Measurements from ENCODE around the gene IRF7.
A peak's percentile ranks its signal among the peaks of the same experiment; 100 is the strongest.

The IRF7 gene

DNA sequence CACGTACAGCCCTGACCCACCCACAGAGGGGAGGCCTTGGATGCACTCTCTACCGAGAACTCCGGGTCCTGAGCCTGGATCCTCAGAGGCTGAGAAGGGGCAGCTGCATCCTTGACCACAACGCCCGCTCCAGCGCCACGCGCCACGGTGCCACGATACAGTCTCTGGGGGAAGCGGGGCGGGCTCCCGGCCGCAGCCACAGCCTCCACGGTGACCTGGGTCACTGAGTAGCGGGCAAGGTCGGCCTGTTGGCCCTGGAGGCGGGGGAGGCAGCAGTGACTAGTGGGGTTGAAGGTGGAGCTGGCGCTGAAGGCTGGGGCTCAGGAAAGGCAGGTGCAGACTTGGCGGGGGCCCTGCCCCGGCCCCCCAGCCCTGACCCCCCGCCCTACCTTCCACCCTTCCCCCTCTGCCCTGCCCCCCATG is 3.9 kb upstream of the IRF7 start:
- TF ChIP-seq, protein P1, sequence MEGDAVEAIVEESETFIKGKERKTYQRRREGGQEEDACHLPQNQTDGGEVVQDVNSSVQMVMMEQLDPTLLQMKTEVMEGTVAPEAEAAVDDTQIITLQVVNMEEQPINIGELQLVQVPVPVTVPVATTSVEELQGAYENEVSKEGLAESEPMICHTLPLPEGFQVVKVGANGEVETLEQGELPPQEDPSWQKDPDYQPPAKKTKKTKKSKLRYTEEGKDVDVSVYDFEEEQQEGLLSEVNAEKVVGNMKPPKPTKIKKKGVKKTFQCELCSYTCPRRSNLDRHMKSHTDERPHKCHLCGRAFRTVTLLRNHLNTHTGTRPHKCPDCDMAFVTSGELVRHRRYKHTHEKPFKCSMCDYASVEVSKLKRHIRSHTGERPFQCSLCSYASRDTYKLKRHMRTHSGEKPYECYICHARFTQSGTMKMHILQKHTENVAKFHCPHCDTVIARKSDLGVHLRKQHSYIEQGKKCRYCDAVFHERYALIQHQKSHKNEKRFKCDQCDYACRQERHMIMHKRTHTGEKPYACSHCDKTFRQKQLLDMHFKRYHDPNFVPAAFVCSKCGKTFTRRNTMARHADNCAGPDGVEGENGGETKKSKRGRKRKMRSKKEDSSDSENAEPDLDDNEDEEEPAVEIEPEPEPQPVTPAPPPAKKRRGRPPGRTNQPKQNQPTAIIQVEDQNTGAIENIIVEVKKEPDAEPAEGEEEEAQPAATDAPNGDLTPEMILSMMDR (IDR thresholded peaks at IDR 0.05; ENCODE audit: borderline replicate concordance, insufficient read depth, low read depth, low read length): no peak
- H3K4me3 ChIP-seq (ENCODE audit: low read depth, low read length): no peak overlapping the region

DNA sequence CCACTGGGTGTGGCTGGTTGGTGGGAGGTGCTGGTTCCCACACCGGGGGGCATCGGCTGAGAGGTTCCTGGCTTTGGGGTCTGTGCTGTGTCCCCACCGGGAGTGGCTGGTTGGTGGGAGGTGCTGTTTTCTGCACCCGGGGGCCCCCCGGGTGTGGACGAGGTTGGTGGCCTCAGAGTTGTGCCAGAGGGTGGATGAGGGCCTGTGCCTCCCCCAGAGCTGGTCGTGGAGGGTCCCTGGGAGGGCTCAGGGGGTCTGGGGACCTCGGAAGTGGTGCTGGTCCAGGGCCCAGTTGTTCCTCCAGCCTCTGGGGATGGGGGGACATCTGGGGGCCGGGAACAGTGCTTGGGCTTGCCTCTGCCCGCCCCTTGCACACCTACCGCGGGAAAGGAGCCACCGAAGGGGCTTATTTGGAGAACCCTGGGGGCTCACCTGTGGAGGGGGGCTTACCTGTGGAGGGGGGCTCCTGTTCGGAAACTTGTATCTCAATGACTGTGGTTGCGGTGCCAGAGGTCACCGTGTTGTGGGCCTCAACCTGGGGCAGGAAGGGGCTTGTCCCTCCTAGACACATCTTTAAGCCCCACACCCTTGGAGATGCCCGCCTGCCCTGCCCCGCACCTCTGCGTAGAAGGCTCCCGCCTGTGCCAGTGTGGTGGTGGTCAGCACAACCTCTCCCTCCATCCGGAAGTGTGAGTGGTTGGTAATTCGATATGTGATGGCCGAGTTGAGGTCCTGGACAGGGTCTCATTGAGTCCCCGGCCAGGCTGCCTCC is 3.3 kb upstream of the IRF7 start:
- TF ChIP-seq, protein P1 (IDR thresholded peaks at IDR 0.05; ENCODE audit: borderline replicate concordance, insufficient read depth, low read depth, low read length): no peak
- H3K4me3 ChIP-seq (ENCODE audit: low read depth, low read length): no peak overlapping the region

GRCh38 chr11:617912-618682 is 2.3 kb upstream of the IRF7 start:
- H3K4me3 ChIP-seq (ENCODE audit: low read depth, low read length): no peak overlapping the region
- TF ChIP-seq, protein P1 (IDR thresholded peaks at IDR 0.05; ENCODE audit: borderline replicate concordance, insufficient read depth, low read depth, low read length): no peak

GRCh38 chr11:617199-617911 is 1.6 kb upstream of the IRF7 start:
- TF ChIP-seq, protein P1 (IDR thresholded peaks at IDR 0.05; ENCODE audit: borderline replicate concordance, insufficient read depth, low read depth, low read length): no peak
- H3K4me3 ChIP-seq (ENCODE audit: low read depth, low read length): no peak overlapping the region

- H3K4me3 ChIP-seq (ENCODE audit: low read depth, low read length): peak overlapping the region; percentile 3
- TF ChIP-seq, protein P1 (IDR thresholded peaks at IDR 0.05; ENCODE audit: borderline replicate concordance, insufficient read depth, low read depth, low read length): no peak
These were observed 809 bp upstream of the IRF7 start for GRCh38 chr11:616320-617198.

All from GM12875 (cell line).